GM23248 (cell line): ENCODE data around the gene SMURF2. TPM values are rescaled to one million over a fixed set of nuclear protein-coding genes. Genes with fewer than 3 reads are reported as not detected.
A peak's percentile ranks its signal among the peaks of the same experiment; 100 is the strongest.

Experiments
- DNase-seq: peaks from one replicate; pipeline ENCODE4 v3.0.0-alpha.2; 2015
- H2AFZ ChIP-seq: fragments of 200-600 bp; sonication (generic); 2 replicates; pipeline ENCODE4 v1.6.1; 2016; ENCODE audit warnings: antibody characterized with exemption
- H3F3A ChIP-seq: fragments of 200-600 bp; sonication (generic); 2 replicates; pipeline ENCODE4 v1.6.1; 2016; ENCODE audit warnings: mild to moderate bottlenecking, antibody characterized with exemption, mixed run types; ENCODE audit not compliant: insufficient read depth
- H3K27ac ChIP-seq: fragments of 200-600 bp; sonication (generic); 2 replicates; pipeline ENCODE4 v1.5.1; 2016; ENCODE audit warnings: mild to moderate bottlenecking
- H3K27me3 ChIP-seq: fragments of 200-600 bp; sonication (generic); replicated peaks from 2 replicates; pipeline ENCODE4 v1.6.1; 2016; ENCODE audit warnings: mild to moderate bottlenecking; ENCODE audit not compliant: insufficient read depth
- H3K36me3 ChIP-seq: fragments of 200-600 bp; sonication (generic); 2 replicates; pipeline ENCODE4 v1.6.1; 2016; ENCODE audit warnings: low read depth, mild to moderate bottlenecking
- H3K4me1 ChIP-seq: fragments of 200-600 bp; sonication (generic); 2 replicates; pipeline ENCODE4 v1.6.1; 2016; ENCODE audit warnings: mild to moderate bottlenecking; ENCODE audit not compliant: insufficient read depth
- H3K4me2 ChIP-seq: fragments of 200-600 bp; sonication (generic); one replicate; pipeline ENCODE4 v1.6.1; 2016; ENCODE audit warnings: mild to moderate bottlenecking; ENCODE audit not compliant: unreplicated experiment
- H3K4me3 ChIP-seq: fragments of 200-600 bp; sonication (generic); 2 replicates; pipeline ENCODE4 v1.5.1; 2016; ENCODE audit warnings: mild to moderate bottlenecking
- H3K79me2 ChIP-seq: fragments of 200-600 bp; sonication (generic); 2 replicates; pipeline ENCODE4 v1.6.1; 2016; ENCODE audit warnings: mild to moderate bottlenecking; ENCODE audit not compliant: insufficient read depth
- H3K9ac ChIP-seq: fragments of 200-600 bp; sonication (generic); 2 replicates; pipeline ENCODE4 v1.6.1; 2016; ENCODE audit warnings: mild to moderate bottlenecking
- H3K9me2 ChIP-seq: fragments of 200-600 bp; sonication (generic); 2 replicates; pipeline ENCODE4 v1.6.1; 2016; ENCODE audit warnings: mixed run types, mild to moderate bottlenecking, moderate library complexity; ENCODE audit not compliant: insufficient read depth
- H3K9me3 ChIP-seq: fragments of 200-600 bp; sonication (generic); one replicate; pipeline ENCODE4 v1.6.1; 2017; ENCODE audit warnings: low read depth
- H4K20me1 ChIP-seq: fragments of 200-600 bp; sonication (generic); 2 replicates; pipeline ENCODE4 v1.6.0; 2016; ENCODE audit not compliant: insufficient read depth
- EZH2 ChIP-seq: fragments of 200-600 bp; sonication (generic); IDR thresholded peaks from 2 replicates; pipeline ENCODE4 v1.6.1; 2018; ENCODE audit warnings: antibody characterized with exemption, mild to moderate bottlenecking; ENCODE audit not compliant: insufficient read depth, poor library complexity, severe bottlenecking
- EZH2phosphoT487 ChIP-seq: fragments of 200-600 bp; sonication (generic); IDR thresholded peaks from 2 replicates; pipeline ENCODE4 v1.6.1; 2018; ENCODE audit warnings: antibody characterized with exemption, moderate library complexity, mild to moderate bottlenecking, low read depth; ENCODE audit not compliant: insufficient read depth
- WGBS, 2 experiments: methylation state at CpG; one replicate each; pipeline ENCODE4 v1.1.6; 2015 to 2017; ENCODE audit warnings: low lambda C conversion rate in 2 of 2, low coverage in 1 of 2; ENCODE audit errors: missing lambda C conversion rate in 2 of 2; 5-methylcytosine and 5-hydroxymethylcytosine counted together
- in situ Hi-C: fragments of 300-500 bp; cut with MboI; formaldehyde crosslinking; loops from 2 replicates; pipeline ENCODE4 v1.15.0; 2020
- polyA plus RNA-seq: library from polyadenylated mRNA; unstranded; fragments of >200 nt; fragmentation: Nextera tagmentation; extraction: Ambion mirVana; gene quantifications from 2 replicates; pipeline ENCODE4 v1.2.1, GENCODE V29; 2016
- total RNA-seq: library from RNA; depleted of rRNA; stranded (reverse); fragments of >200 nt; shearing (Covaris generic); gene quantifications from 2 replicates; pipeline ENCODE4 v1.2.3, GENCODE V29; 2014

The SMURF2 gene
- total and polyA plus RNA-seq, 2 experiments from 2014 or later = 50.8 to 159 TPM

- no peak for TF ChIP-seq EZH2phosphoT487
- no peak for TF ChIP-seq EZH2
- no peak for DNase-seq
- no peak overlapping the region for H2AFZ ChIP-seq
- H3K36me3 ChIP-seq = peaks cover 98% of the 10 kb centered on the region
- no peaks in the 10 kb centered on the region for H3K27me3 ChIP-seq
- H3K27ac ChIP-seq = no peak overlapping the region
- no peaks in the 10 kb centered on the region for H3K9me2 ChIP-seq
- peaks cover 98% of the 10 kb centered on the region for H3F3A ChIP-seq
- no peaks in the 10 kb centered on the region for H3K9me3 ChIP-seq
- H3K9ac ChIP-seq = no peak overlapping the region
- H3K4me2 ChIP-seq = no peak overlapping the region
- H3K4me1 ChIP-seq = no peaks in the 10 kb centered on the region
- in situ Hi-C loops = no loop called here
- no peak overlapping the region for H3K4me3 ChIP-seq
- WGBS, 2 experiments = 84 to 91% methylated on average over 7 of the region's 7 CpGs
- H3K79me2 ChIP-seq = peaks cover 97% of the 10 kb centered on the region
- no peaks in the 10 kb centered on the region for H4K20me1 ChIP-seq
Observed at GRCh38 chr17:64546716-64547115, 115.4 kb downstream of the SMURF2 start.

GRCh38 chr17:64544742-64545141, 117.4 kb downstream of the SMURF2 start:
- no peak for TF ChIP-seq EZH2
- no peak for TF ChIP-seq EZH2phosphoT487
- Histone ChIP-seq H3K36me3 (peaks cover 95% of the 10 kb centered on the region), H4K20me1 (no peaks in the 10 kb centered on the region)

GRCh38 chr17:64540118-64540776, 121.9 kb downstream of the SMURF2 start:
- DNase-seq = no peak
- H3K36me3 ChIP-seq = peaks cover 95% of the 10 kb centered on the region
- no peaks in the 10 kb centered on the region for H4K20me1 ChIP-seq
- peaks cover 81% of the 10 kb centered on the region for H3K79me2 ChIP-seq
- H3K4me1 ChIP-seq = no peaks in the 10 kb centered on the region
- 0 out of 2 replicates have a peak overlapping the region, but pooled peaks have one; percentile 13 for H3K27ac ChIP-seq
- no peaks in the 10 kb centered on the region for H3K9me3 ChIP-seq
- no peaks in the 10 kb centered on the region for H3K27me3 ChIP-seq
- no peak overlapping the region for H3K4me3 ChIP-seq
- peaks cover 97% of the 10 kb centered on the region for H3F3A ChIP-seq
- in situ Hi-C loops = no loop called here
- H3K9ac ChIP-seq = no peak overlapping the region
- H3K9me2 ChIP-seq = no peaks in the 10 kb centered on the region
- no peak overlapping the region for H2AFZ ChIP-seq
- no peak overlapping the region for H3K4me2 ChIP-seq
- 91 to 93% methylated on average over 5 of the region's 5 CpGs for WGBS, 2 experiments
- TF ChIP-seq EZH2 (no peak), EZH2phosphoT487 (no peak)

More at GRCh38 chr17:64544742-64545141, 117.4 kb downstream of the SMURF2 start:
- H2AFZ ChIP-seq = no peak overlapping the region
- no peak overlapping the region for H3K4me2 ChIP-seq
- no peak overlapping the region for H3K9ac ChIP-seq
- in situ Hi-C loops = no loop called here
- 0 out of 2 replicates have a peak overlapping the region, but pooled peaks have one; percentile 1 for H3K27ac ChIP-seq
- no peaks in the 10 kb centered on the region for H3K27me3 ChIP-seq
- H3K79me2 ChIP-seq = peaks cover 94% of the 10 kb centered on the region
- H3K4me1 ChIP-seq = no peaks in the 10 kb centered on the region
- DNase-seq = no peak
- H3F3A ChIP-seq = peaks cover 96% of the 10 kb centered on the region
- 97 to 98% methylated on average over 2 of the region's 2 CpGs for WGBS, 2 experiments
- H3K9me2 ChIP-seq = no peaks in the 10 kb centered on the region
- no peaks in the 10 kb centered on the region for H3K9me3 ChIP-seq
- H3K4me3 ChIP-seq = no peak overlapping the region

- no peaks in the 10 kb centered on the region for H3K27me3 ChIP-seq
- no peaks in the 10 kb centered on the region for H4K20me1 ChIP-seq
- 74 to 81% methylated on average over 7 of the region's 7 CpGs for WGBS, 2 experiments
- peaks cover 65% of the 10 kb centered on the region for H3K79me2 ChIP-seq
- TF ChIP-seq EZH2phosphoT487 (no peak), EZH2 (no peak)
- H3K9me3 ChIP-seq = no peaks in the 10 kb centered on the region
- H3F3A ChIP-seq = peaks cover 97% of the 10 kb centered on the region
- H3K27ac ChIP-seq = peak overlapping the region; percentile 35
- H3K4me1 ChIP-seq = no peaks in the 10 kb centered on the region
- H2AFZ ChIP-seq = no peak overlapping the region
- H3K36me3 ChIP-seq = peaks cover 91% of the 10 kb centered on the region
- H3K4me2 ChIP-seq = no peak overlapping the region
- H3K9ac ChIP-seq = no peak overlapping the region
- H3K4me3 ChIP-seq = no peak overlapping the region
- in situ Hi-C loops = no loop called here
- DNase-seq = no peak
- H3K9me2 ChIP-seq = no peaks in the 10 kb centered on the region
Observed at GRCh38 chr17:64538508-64539130, 123.5 kb downstream of the SMURF2 start.
